Coronary artery (tissue), 2 donors: ENCODE results near the gene ELL.
A peak's percentile ranks its signal among the peaks of the same experiment; 100 is the strongest.

Experiments used
- DNase-seq: peaks from one replicate; pipeline ENCODE4 v3.0.0-alpha.2; 2017; ENCODE audit warnings: low spot score
- H3K27ac ChIP-seq, 2 donors: fragments of 200-600 bp; sonication (generic); one replicate each; pipeline ENCODE4 v1.5.1; 2016 to 2019
- H3K4me3 ChIP-seq: fragments of 200-600 bp; sonication (generic); 2 replicates; pipeline ENCODE4 v1.5.1; 2016; ENCODE audit warnings: mild to moderate bottlenecking, moderate library complexity
- CTCF ChIP-seq: fragments of 200-600 bp; sonication (generic); IDR thresholded peaks from one replicate; pipeline ENCODE4 v1.5.1; 2019; ENCODE audit warnings: antibody characterized with exemption

Gene ELL

DNA sequence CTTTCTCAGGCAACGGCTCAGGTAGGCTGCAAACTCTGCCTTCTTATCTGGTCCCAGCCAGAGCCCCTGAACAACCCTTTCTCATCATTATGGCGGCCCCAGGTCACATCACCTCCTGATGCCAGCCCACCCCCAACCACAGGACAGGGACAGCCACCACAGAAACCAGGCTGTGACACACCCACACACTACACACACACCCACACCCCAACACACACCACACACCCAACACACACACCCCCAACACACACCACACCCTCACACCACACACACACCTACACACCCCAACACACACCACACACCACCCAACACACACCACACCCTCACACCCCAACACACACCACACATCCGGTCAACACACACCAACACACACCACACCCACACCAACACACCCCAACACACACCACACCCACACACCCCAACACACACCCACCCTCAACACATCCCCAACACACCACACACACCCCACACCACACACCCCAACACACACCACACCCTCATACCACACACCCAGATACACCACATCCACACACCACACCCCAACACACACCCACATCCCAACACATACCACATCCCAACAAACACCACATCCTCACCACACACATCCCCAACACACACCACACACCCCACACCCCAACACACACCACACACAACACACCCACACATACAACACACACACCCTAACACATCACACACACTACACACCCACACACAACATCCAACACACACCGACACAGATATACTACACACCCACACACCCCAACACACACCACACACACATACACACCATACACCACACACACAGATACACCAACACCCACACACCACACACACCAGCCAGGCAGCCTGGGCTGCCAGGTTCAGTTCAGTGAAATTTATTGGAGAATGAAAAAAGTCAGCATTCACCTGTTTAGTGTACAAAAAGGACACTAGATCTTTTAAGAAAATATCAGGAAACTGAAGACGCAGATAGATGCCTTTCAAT, 79.8 kb downstream of the ELL start:
- peak overlapping the region in 1 of 2 donors; percentile 95 for H3K27ac ChIP-seq
- no peak for TF ChIP-seq CTCF
- H3K4me3 ChIP-seq: no peak overlapping the region
- DNase-seq: no peak

DNA sequence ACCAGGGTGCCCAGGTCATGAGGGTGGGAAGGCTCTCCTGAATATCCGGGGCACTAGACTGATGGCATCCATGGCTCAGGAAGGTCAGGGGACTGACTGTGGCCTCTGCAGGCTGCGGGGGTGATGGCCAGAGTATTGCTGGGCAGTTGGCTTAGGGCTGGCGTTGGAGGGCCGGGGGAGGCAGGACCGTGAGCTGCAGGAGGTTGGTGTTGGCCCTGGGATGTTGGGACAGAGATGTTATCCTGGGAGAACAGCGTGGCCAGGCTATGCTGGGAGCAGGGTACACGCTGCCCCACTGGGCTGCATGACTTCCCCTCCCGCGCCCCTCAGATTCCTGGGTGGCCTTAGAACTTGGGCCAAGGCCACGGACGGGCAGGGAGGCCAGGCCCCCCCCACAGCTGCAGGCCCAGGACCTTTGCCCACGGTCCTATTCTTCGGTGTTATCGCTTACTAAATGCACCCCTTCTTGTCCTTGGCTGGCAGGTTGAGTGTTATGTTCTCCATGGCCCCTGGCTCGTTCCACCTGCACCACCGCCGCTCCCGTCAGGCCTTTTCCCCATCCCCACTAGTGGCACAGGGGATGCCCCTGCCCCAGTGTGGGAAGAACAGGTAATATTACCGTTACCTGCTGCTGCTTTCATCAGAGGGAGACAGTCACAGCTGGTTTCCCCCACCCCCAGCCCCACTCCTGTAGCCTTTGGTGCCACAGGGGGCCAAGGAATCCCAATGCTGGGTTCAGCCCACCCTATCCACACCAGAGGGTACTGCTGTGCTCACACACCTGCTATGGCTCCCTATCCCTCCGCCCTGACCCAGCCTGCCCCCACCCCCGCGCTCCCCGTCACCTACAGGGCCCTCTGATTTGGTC, 80.7 kb downstream of the ELL start:
- H3K4me3 ChIP-seq: no peak overlapping the region
- peak overlapping the region in 1 of 2 donors; percentile 95 for H3K27ac ChIP-seq
- DNase-seq: no peak
- no peak for TF ChIP-seq CTCF

DNA sequence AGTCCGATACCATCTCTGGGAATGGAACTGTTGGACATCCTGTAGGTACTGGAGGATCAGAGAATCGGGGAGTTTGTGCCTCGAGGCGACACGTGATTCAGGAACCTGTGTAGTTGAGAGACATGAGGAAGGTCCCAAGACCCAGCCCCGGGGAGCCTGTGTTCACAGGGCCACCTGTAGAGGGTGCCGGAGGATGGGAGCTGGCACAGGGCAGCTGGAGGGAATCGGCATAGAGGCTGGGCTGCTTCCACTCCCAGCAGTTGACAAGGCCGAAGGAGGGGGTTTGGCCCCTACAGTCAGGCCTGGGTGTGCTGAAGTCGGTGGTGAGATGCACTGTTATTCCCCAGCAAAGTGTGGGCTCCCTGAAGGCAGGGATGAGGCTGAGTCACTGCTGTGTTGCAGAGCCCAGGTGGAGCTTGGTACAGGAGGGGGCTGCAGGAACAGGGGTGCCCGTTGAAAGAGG, 81.4 kb downstream of the ELL start:
- no peak overlapping the region for H3K4me3 ChIP-seq
- TF ChIP-seq CTCF: no peak
- peak overlapping the region in 1 of 2 donors; percentile 95 for H3K27ac ChIP-seq
- DNase-seq: no peak

DNA sequence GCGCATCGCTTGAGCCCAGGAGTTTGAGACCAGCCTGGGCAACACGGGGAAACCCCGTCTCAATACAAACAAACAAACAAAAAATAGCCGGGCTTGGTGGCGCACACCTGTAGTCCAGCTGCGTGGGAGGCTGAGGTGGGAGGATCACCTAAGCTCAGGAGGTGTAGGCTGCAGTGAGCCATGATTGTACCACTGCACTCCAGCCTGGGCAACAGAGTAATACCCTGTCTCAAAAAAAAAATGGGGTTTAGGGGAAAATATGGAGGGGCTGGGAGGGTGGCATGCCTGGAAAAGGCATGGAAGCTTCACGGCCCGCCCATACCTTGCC, 82.0 kb downstream of the ELL start:
- no peak for DNase-seq
- no peak overlapping the region for H3K4me3 ChIP-seq
- TF ChIP-seq CTCF: no peak
- peak overlapping the region in 1 of 2 donors; percentile 95 for H3K27ac ChIP-seq

DNA sequence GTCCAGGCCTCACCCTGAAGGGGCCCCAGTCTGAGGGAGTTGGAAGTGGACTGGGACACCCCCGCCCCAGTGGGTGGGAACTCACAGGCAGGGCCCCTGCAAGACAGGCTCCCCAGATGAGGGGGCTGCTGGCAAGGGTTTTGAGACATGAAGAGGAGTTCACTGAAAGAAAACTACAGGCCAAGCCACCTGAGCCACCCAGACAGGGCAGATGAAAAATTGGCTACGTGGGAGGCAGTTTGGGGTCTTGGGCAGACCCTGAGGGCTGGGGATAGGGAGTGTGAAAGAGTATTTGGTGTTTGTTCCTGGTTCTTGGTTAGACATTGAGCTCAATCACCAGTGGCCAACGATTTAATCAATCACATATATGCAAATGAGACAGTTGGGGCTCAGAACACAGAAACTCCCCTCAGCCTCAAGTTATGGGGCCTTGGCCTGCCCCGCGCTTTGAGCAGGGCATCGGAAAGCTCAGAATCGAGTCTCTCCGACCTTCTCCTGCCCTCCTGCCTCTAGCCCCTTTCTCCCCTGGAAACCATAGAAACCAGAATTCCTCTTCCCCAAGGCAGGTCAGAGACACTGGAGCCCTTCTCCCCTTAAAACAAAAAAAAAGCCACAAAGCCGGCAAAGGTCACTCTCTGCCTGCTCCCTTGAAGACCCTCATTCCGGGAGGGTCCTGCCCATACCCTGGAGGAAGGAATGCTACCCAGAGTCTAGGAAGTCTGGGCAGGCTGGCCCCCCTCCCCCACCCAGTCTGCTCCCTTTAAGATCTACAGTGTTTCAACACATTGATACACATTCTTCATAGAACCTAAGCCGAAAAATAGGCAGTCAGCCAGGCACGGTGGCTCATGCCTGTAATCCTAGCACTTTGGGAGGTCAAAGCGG, 82.6 kb downstream of the ELL start:
- TF ChIP-seq CTCF: no peak
- H3K4me3 ChIP-seq: no peak overlapping the region
- peak overlapping the region; percentile 90 to 95 for H3K27ac ChIP-seq
- no peak for DNase-seq

DNA sequence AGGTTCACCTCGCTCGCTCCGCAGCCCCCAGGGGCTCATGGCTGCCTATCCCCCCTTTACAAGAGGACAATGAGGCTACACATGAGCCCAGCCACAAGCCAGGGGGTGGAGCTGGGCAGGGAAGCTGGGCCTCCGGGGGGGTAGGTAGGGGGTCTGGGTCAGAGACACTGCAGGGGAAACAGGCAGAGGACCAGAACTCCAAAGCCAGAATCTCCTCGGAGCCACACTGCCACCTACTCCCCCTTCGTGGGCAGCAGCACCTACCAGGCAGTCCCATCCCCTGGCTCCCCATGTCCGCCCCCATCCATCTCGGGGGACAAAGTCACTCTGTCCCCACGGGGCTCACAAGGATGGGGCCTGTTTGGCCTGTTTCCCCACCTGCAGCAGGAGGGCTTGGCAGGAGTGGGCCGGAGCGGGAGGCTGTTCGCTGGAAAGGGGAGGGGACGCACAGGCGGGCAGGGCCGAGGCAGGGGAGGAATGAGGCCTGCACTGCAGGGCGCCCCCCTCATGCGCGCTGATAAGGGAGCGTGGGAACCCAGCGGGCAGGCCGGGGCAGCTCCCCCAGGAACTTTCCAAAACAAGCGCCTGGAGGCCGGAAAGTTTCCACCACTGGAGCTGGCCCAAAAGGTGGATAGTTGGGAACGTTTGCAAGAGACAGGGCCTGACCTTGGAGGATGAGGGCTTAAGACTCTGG, 83.4 kb downstream of the ELL start:
- peak; percentile 93 for DNase-seq
- Histone ChIP-seq H3K4me3 (peak overlapping the region; percentile 86), H3K27ac (peak overlapping the region; percentile 90 to 95)
- TF ChIP-seq CTCF: no peak
